Testis (tissue), 2 donors: Measurements from ENCODE around the gene NRCAM.

Experiments
- POLR2A ChIP-seq: fragments of 450-650 bp; IDR thresholded peaks from one replicate; pipeline ENCODE4 v1.6.1; 2017; ENCODE audit warnings: antibody characterized with exemption, mild to moderate bottlenecking, moderate library complexity
- TF ChIP-seq, protein P1 (sequence below), 3 experiments: fragments of 450-650 bp in 2 of 3; fragments of 200-600 bp in 1 of 3; sonication (generic) in 1 of 3; IDR thresholded peaks; one replicate each; pipeline ENCODE4 v1.5.1; 2016 to 2019; ENCODE audit warnings: antibody characterized with exemption in 3 of 3, mild to moderate bottlenecking in 2 of 3, moderate library complexity in 1 of 3

DNA sequence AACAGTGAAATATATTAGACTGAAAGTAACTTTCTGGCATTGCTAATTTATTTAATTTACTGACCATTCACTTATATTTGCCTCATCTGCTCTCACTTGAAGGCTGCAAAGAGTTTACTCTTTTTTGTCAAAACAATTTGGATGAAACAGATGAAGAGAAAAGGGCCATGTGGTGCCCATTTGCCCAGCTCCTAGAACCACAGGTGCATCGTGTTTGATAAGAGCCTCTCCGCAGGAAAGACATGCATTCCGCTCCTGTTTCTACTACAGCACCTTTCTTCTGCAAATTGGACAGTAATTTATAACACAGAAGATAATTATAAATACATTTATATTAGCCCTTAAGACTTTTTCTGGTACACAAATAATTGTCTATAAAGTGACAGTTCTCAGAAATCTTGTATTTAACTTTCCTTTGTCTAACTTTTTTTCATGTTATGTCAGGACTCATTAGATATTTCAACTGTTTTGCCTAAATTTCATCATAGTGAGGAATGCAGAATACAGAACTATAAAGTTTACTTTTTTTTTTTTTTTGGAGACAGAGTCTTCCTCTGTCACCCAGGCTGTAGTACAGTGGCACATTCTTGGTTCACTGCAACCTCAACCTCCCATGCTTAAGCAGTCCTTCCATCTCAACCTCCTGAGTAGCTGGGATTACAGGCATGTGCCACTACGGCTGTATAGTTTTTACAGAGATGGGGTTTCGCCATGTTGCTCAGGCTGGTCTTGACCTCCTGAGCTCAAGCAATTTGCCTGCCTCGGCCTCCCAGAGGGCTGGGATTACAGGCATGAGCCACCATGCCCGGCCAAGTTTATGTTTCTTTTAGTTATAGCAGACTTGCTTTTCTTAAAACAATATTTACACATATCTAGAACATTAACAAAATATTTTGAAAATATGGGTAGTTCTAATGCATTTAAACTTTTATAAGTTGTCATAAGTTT is 326.9 kb downstream of the NRCAM start:
- TF ChIP-seq, protein P1, sequence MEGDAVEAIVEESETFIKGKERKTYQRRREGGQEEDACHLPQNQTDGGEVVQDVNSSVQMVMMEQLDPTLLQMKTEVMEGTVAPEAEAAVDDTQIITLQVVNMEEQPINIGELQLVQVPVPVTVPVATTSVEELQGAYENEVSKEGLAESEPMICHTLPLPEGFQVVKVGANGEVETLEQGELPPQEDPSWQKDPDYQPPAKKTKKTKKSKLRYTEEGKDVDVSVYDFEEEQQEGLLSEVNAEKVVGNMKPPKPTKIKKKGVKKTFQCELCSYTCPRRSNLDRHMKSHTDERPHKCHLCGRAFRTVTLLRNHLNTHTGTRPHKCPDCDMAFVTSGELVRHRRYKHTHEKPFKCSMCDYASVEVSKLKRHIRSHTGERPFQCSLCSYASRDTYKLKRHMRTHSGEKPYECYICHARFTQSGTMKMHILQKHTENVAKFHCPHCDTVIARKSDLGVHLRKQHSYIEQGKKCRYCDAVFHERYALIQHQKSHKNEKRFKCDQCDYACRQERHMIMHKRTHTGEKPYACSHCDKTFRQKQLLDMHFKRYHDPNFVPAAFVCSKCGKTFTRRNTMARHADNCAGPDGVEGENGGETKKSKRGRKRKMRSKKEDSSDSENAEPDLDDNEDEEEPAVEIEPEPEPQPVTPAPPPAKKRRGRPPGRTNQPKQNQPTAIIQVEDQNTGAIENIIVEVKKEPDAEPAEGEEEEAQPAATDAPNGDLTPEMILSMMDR (IDR thresholded peaks at IDR 0.05) = no peak
- TF ChIP-seq POLR2A = no peak
